Pancreas (tissue), 10 donors: ENCODE measurements around the gene TRERF1. TPM values are rescaled to one million over a fixed set of nuclear protein-coding genes. Genes with fewer than 3 reads are reported as not detected.
A peak's percentile ranks its signal among the peaks of the same experiment; 100 is the strongest.
"Not testable (repeated sequence)": the region's sequence is repeated elsewhere in the genome, so short reads cannot be mapped to it uniquely, and the experiment has no call there.

Source experiments
- ATAC-seq, 4 donors: fragments of 200-7000 bp; cut with Tn5 transposase; one replicate each; pipeline versions ENCODE4 v1.8.0 to v1.9.1; 2020; ENCODE audit warnings: mild to moderate bottlenecking in 4 of 4, moderate library complexity in 4 of 4
- DNase-seq, 6 donors: peaks; one replicate each; pipeline ENCODE4 v3.0.0-alpha.2; 2020
- FAIRE-seq: peaks from 2 replicates; lab custom pipeline; 2012; peaks lifted over from hg19 to GRCh38; lab: Jason Lieb, UNC
- H3K27ac ChIP-seq, 4 donors: fragments of 200-600 bp; sonication (generic); 1 replicate in 3 of 4; 2 replicates in 1 of 4; pipeline versions ENCODE4 v1.5.0 to v1.8.0; 2020
- H3K27me3 ChIP-seq, 4 donors: fragments of 200-600 bp; one replicate each; pipeline ENCODE4 v1.8.0; 2021
- H3K36me3 ChIP-seq, 3 donors: fragments of 200-600 bp; sonication (generic) in 1 of 3; one replicate each; pipeline versions ENCODE4 v1.5.0 to v1.8.0; 2020 to 2021
- H3K4me1 ChIP-seq, 3 donors: fragments of 200-600 bp; one replicate each; pipeline ENCODE4 v1.8.0; 2021
- H3K4me3 ChIP-seq, 4 donors: fragments of 200-600 bp; sonication (generic) in 2 of 4; one replicate each; pipeline versions ENCODE4 v1.5.0 to v1.8.0; 2020 to 2021
- H3K9me3 ChIP-seq, 4 donors: fragments of 200-600 bp; one replicate each; pipeline ENCODE4 v1.8.0; 2021
- CTCF ChIP-seq, 4 donors: fragments of 200-600 bp; sonication (generic) in 3 of 4; IDR thresholded peaks; one replicate each; pipeline versions ENCODE4 v1.5.0 to v1.8.0; 2021; ENCODE audit warnings: antibody characterized with exemption in 4 of 4
- WGBS, 2 donors: extraction: QIAGEN DNeasy Blood & Tissue Kit; methylation state at CpG; one replicate each; pipeline ENCODE4 v1.1.7; 2013; 5-methylcytosine and 5-hydroxymethylcytosine counted together
- intact Hi-C, 3 donors: fragments of 100-400 bp; cut with DNase I; formaldehyde crosslinking; loops; one replicate each; pipeline versions ENCODE4 v1.11.1 to v1.14.2; 2022
- polyA plus RNA-seq, 2 donors: library from polyadenylated mRNA; stranded (reverse); fragments of 200-250 nt; gene quantifications; one replicate each; pipeline ENCODE4 v1.2.3, GENCODE V29; 2013
- total RNA-seq, 6 donors: library from RNA; stranded (reverse); fragmentation: NEBNext Ultra II Directional in 4 of 6; extraction: Animal tissue kit (Norgen Biotek cat#: 25700) in 4 of 6; gene quantifications; one replicate each; pipeline versions ENCODE4 v1.2.1 to v1.2.4, GENCODE V29; 2021 to 2023
- donor health status: healthy with polysubstance abuse.
- donor health status: DM: no; HTN: no; CAD: no; lungs with moderate emphysema.
- donor health status: DM: no; HTN: no; CAD: no.
- donor health status: control.
- donor health status: control.
- donor health status: Bipolar disorder and iron deficiency.
- donor health status: DM: yes; HTN: yes; CAD: no.
- donor health status: DM: no; HTN: no; CAD: no.
- donor health status: DM: no; HTN: no; CAD: no.
- donor health status: DM: yes; HTN: yes; CAD: no.

The TRERF1 gene
- total and polyA plus RNA-seq, 8 donors, result 0.94 to 2.5 (median 1.5) TPM

GRCh38 chr6:42467651-42468050, 15.9 kb upstream of the TRERF1 start:
- no peaks in the 10 kb centered on the region for H3K27me3 ChIP-seq
- ATAC-seq, result no peak
- intact Hi-C loops, result no loop called here
- no peaks in the 10 kb centered on the region for H3K9me3 ChIP-seq
- no peak overlapping the region for H3K4me3 ChIP-seq
- DNase-seq, result no peak
- WGBS, 2 donors, result 59 to 70% methylated on average over 1 of the region's 1 CpG
- no peaks in the 10 kb centered on the region for H3K4me1 ChIP-seq
- H3K27ac ChIP-seq, result no peak overlapping the region
- TF ChIP-seq CTCF (IDR thresholded peaks at IDR 0.05), result no peak
- H3K36me3 ChIP-seq, result no peaks in the 10 kb centered on the region
- FAIRE-seq, result no peak

GRCh38 chr6:42466470-42466869, 14.7 kb upstream of the TRERF1 start:
- not testable (repeated sequence) for FAIRE-seq

GRCh38 chr6:42462474-42462972, 10.8 kb upstream of the TRERF1 start:
- TF ChIP-seq CTCF (IDR thresholded peaks at IDR 0.05), result no peak
- Histone ChIP-seq H3K36me3 (no peaks in the 10 kb centered on the region), H3K4me1 (no peaks in the 10 kb centered on the region), H3K27ac (no peak overlapping the region), H3K9me3 (no peaks in the 10 kb centered on the region), H3K27me3 (no peaks in the 10 kb centered on the region), H3K4me3 (no peak overlapping the region)
- ATAC-seq, result no peak
- no peak for DNase-seq
- FAIRE-seq, result no peak
- 87 to 89% methylated on average over 6 of the region's 6 CpGs for WGBS, 2 donors
- intact Hi-C loops, result no loop called here

More at GRCh38 chr6:42466470-42466869, 14.7 kb upstream of the TRERF1 start:
- ATAC-seq, H3K36me3 ChIP-seq, H3K9me3 ChIP-seq, intact Hi-C loops, H3K27ac ChIP-seq, H3K27me3 ChIP-seq, H3K4me1 ChIP-seq, H3K4me3 ChIP-seq: not testable (repeated sequence)
- peak in 1 of 6 donors; percentile 35 for DNase-seq
- 87 to 98% methylated on average over 6 to 28 of the region's 28 CpGs for WGBS, 2 donors

- 70% methylated on average over 1 of the region's 1 CpG for WGBS, 2 donors
- ATAC-seq, result no peak
- H3K27ac ChIP-seq, result no peak overlapping the region
- no peak for DNase-seq
- no peak overlapping the region for H3K4me3 ChIP-seq
- no peaks in the 10 kb centered on the region for H3K4me1 ChIP-seq
- H3K36me3 ChIP-seq, result no peaks in the 10 kb centered on the region
- TF ChIP-seq CTCF (IDR thresholded peaks at IDR 0.05), result no peak
- no peaks in the 10 kb centered on the region for H3K27me3 ChIP-seq
- intact Hi-C loops, result no loop called here
- no peak for FAIRE-seq
- no peaks in the 10 kb centered on the region for H3K9me3 ChIP-seq
Measured at GRCh38 chr6:42460883-42461282, 9.2 kb upstream of the TRERF1 start.

- ATAC-seq (no peak), FAIRE-seq (no peak), DNase-seq (no peak)
- intact Hi-C loops, result no loop called here
- Histone ChIP-seq H3K27me3 (no peaks in the 10 kb centered on the region), H3K4me3 (no peak overlapping the region), H3K9me3 (no peaks in the 10 kb centered on the region), H3K36me3 (no peaks in the 10 kb centered on the region), H3K4me1 (no peaks in the 10 kb centered on the region), H3K27ac (no peak overlapping the region)
- TF ChIP-seq CTCF (IDR thresholded peaks at IDR 0.05), result no peak
- WGBS, 2 donors, result 88 to 92% methylated on average over 5 of the region's 5 CpGs
Measured at GRCh38 chr6:42459888-42460287, 8.2 kb upstream of the TRERF1 start.
